Upper lobe of right lung (tissue), 1 donor: ENCODE results near the gene ZNF646. TPM values are rescaled to one million over a fixed set of nuclear protein-coding genes. Genes with fewer than 3 reads are reported as not detected.

Experiments
- ATAC-seq: fragments of 200-7000 bp; cut with Tn5 transposase; one replicate; pipeline ENCODE4 v1.9.1; 2020; ENCODE audit warnings: mild to moderate bottlenecking, moderate library complexity
- DNase-seq: peaks from one replicate; pipeline ENCODE4 v3.0.0-alpha.2; 2020
- H3K27ac ChIP-seq: fragments of 200-600 bp; one replicate; pipeline ENCODE4 v1.8.0; 2022
- H3K27me3 ChIP-seq: fragments of 200-600 bp; one replicate; pipeline ENCODE4 v1.8.0; 2022; ENCODE audit warnings: mild to moderate bottlenecking
- H3K36me3 ChIP-seq: fragments of 200-600 bp; one replicate; pipeline ENCODE4 v1.8.0; 2022
- H3K4me1 ChIP-seq: fragments of 200-600 bp; one replicate; pipeline ENCODE4 v1.8.0; 2022
- H3K4me3 ChIP-seq: fragments of 200-600 bp; one replicate; pipeline ENCODE4 v1.8.0; 2022; ENCODE audit warnings: mild to moderate bottlenecking
- H3K9me3 ChIP-seq: fragments of 200-600 bp; one replicate; pipeline ENCODE4 v1.8.0; 2022
- intact Hi-C: fragments of 100-400 bp; cut with DNase I; formaldehyde crosslinking; loops from one replicate; pipeline ENCODE4 v1.11.0; 2022
- long read RNA-seq: library from polyadenylated mRNA; unstranded; transcript quantifications from one replicate; pipeline ENCODE4 v2.0.0, GENCODE V29; 2021
- total RNA-seq: library from RNA; stranded (reverse); fragmentation: NEBNext Ultra II Directional; extraction: Animal tissue kit (Norgen Biotek cat#: 25700); gene quantifications from one replicate; pipeline ENCODE4 v1.2.1, GENCODE V29; 2021
- TF ChIP-seq, protein P1 (sequence below): fragments of 200-600 bp; IDR thresholded peaks from one replicate; pipeline ENCODE4 v1.8.0; 2022; ENCODE audit warnings: antibody characterized with exemption
- donor health status: DM: no; HTN: yes; CAD: no; lungs with severe emphysema.

Gene ZNF646, protein sequence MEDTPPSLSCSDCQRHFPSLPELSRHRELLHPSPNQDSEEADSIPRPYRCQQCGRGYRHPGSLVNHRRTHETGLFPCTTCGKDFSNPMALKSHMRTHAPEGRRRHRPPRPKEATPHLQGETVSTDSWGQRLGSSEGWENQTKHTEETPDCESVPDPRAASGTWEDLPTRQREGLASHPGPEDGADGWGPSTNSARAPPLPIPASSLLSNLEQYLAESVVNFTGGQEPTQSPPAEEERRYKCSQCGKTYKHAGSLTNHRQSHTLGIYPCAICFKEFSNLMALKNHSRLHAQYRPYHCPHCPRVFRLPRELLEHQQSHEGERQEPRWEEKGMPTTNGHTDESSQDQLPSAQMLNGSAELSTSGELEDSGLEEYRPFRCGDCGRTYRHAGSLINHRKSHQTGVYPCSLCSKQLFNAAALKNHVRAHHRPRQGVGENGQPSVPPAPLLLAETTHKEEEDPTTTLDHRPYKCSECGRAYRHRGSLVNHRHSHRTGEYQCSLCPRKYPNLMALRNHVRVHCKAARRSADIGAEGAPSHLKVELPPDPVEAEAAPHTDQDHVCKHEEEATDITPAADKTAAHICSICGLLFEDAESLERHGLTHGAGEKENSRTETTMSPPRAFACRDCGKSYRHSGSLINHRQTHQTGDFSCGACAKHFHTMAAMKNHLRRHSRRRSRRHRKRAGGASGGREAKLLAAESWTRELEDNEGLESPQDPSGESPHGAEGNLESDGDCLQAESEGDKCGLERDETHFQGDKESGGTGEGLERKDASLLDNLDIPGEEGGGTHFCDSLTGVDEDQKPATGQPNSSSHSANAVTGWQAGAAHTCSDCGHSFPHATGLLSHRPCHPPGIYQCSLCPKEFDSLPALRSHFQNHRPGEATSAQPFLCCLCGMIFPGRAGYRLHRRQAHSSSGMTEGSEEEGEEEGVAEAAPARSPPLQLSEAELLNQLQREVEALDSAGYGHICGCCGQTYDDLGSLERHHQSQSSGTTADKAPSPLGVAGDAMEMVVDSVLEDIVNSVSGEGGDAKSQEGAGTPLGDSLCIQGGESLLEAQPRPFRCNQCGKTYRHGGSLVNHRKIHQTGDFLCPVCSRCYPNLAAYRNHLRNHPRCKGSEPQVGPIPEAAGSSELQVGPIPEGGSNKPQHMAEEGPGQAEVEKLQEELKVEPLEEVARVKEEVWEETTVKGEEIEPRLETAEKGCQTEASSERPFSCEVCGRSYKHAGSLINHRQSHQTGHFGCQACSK (N-terminal part only)
- 20.6 TPM for total RNA-seq
- long read RNA-seq, full-length matches to known transcripts, result 6 of 20 reads
- long read RNA-seq, partial matches to known transcripts, result 11 of 20 reads
- long read RNA-seq, other reads (novel, unspliced or antisense), result 3 of 20 reads

DNA sequence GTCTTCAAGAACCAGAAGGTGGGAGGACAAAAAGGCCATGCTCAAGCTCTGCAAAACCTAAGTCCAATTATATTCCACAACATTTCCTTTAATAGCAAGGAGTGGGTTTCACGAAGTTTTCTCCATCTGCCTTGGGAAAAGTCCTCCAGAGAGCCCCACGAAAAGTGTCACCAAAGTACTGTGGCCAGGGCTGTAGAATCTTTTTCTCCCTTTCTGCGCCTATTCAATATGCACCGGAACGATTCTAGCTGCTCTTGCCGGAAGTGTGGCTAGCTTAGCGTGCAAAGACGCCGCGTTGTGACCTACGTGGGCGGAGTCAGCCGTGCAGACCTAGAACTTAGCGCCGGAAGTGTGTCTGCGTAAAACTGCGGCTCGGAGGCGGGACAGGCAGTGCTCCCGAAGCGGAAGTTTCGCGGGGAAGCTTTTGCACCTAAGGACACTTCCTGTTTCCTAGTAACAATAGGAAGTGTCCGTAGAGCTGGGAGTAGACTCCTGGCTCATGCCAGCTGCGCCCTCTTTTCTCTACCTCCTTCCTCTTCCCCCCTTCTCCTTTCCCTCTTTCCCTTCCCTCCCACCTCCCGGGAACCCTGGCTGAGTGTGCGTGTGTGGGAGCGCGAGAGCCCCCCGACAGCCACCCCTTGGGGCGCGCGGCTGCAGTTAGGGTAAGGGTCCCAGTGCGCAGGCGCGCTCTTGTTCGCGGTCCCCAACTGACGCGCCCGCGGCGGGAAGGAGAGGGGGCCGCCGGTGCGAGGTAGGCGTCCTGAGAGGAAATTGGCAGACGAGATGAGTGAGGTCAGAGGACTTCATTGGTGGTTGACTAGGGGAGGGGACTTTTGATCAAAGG is at the start of gene ZNF646, which contains the start of gene ZNF668:
ZNF646 (plus strand) TSS at position 453 of the 844 bp plus-strand sequence. CDS start 1,903 bp downstream, outside the sequence.
ZNF668 (minus strand) TSS at position 271 of the 844 bp plus-strand sequence. CDS start 9,781 bp downstream, outside the sequence.
- TF ChIP-seq, protein P1, sequence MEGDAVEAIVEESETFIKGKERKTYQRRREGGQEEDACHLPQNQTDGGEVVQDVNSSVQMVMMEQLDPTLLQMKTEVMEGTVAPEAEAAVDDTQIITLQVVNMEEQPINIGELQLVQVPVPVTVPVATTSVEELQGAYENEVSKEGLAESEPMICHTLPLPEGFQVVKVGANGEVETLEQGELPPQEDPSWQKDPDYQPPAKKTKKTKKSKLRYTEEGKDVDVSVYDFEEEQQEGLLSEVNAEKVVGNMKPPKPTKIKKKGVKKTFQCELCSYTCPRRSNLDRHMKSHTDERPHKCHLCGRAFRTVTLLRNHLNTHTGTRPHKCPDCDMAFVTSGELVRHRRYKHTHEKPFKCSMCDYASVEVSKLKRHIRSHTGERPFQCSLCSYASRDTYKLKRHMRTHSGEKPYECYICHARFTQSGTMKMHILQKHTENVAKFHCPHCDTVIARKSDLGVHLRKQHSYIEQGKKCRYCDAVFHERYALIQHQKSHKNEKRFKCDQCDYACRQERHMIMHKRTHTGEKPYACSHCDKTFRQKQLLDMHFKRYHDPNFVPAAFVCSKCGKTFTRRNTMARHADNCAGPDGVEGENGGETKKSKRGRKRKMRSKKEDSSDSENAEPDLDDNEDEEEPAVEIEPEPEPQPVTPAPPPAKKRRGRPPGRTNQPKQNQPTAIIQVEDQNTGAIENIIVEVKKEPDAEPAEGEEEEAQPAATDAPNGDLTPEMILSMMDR, result no peak
- H3K4me3 ChIP-seq, result peak within 1 kb of the TSS; percentile 87
- no peaks in the 10 kb centered on the region for H3K9me3 ChIP-seq
- ATAC-seq, result peak; percentile 94
- H3K4me1 ChIP-seq, result peaks cover 22% of the 10 kb centered on the region
- peak; percentile 99 for DNase-seq
- peaks cover 30% of the 10 kb centered on the region for H3K36me3 ChIP-seq
- peak within 1 kb of the TSS; percentile 93 for H3K27ac ChIP-seq
- intact Hi-C loops, result no loop called here
- H3K27me3 ChIP-seq, result no peaks in the 10 kb centered on the region

DNA sequence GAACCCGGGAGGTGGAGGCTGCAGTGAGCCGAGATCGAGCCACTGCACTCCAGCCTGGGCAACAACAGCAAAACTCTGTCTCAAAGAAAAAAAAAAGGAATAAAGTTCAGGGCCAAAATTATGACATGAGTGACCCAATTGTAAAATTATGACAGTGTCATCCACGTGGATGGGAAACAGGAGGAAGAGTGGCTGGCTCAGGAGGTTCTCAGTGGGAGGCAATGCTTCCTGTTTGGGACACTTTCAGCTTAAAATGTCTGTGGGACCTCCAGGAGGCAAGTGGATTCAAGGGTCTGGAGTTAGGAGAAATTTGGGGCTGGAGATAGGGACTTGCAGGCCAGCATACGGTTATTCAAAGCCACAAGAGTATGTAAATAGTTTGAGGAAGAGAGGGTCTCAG is 48.9 kb upstream of the ZNF646 start:
- intact Hi-C loops, result no loop called here
- H3K27ac ChIP-seq, result peak overlapping the region; percentile 42
- TF ChIP-seq, protein P1, result no peak

DNA sequence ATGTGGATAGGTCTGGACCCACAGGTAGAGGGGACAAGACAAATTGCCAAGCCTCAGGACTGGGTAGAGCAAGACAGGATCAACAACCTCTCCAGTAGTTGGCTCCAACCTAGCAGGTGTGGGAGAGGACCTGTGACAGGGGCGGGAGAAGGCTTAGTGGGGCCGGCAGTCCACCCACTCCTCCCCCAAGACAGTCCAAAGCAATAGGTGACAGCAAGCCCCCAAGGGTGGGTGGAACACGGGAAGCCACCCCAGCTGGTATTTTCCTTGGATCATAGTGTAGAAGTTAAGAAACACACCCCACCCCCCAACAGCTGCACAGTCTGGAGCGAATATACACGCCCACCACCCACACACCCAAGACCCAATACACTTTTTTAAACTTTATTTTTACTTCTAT is 45.0 kb upstream of the ZNF646 start:
- Histone ChIP-seq H3K4me3 (no peak overlapping the region), H3K27me3 (no peaks in the 10 kb centered on the region), H3K27ac (no peak overlapping the region), H3K4me1 (peaks cover under 1% of the 10 kb centered on the region), H3K9me3 (no peaks in the 10 kb centered on the region), H3K36me3 (no peaks in the 10 kb centered on the region)
- ATAC-seq (no peak), DNase-seq (no peak)
- TF ChIP-seq, protein P1, result no peak
- intact Hi-C loops, result no loop called here

More for the DNA sequence above, 48.9 kb upstream of the ZNF646 start:
- no peak for DNase-seq
- ATAC-seq, result peak; percentile 84
- H3K4me3 ChIP-seq, result no peak overlapping the region
- no peaks in the 10 kb centered on the region for H3K36me3 ChIP-seq
- no peaks in the 10 kb centered on the region for H3K9me3 ChIP-seq
- no peaks in the 10 kb centered on the region for H3K27me3 ChIP-seq
- H3K4me1 ChIP-seq, result no peaks in the 10 kb centered on the region

DNA sequence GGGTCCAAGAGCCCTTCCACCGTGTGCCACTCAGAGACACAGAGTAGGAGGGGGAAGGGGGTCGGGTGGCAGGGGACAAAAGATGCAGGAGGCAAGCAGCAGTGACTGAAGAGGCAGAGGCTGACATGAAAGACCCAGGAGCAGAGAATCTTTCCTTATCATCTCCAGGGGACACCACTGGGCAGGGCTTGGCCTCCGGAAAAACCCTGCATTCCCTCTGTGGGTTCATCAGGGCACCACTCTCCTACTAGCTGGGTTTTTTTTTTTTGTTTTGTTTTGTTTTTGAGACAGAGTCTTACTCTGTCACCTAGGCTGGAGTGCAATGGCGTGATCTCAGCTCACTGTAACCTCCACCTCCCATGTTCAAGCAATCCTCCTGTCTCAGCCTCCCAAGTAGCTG is 42.9 kb upstream of the ZNF646 start:
- Histone ChIP-seq H3K4me3 (no peak overlapping the region), H3K27me3 (no peaks in the 10 kb centered on the region), H3K9me3 (no peaks in the 10 kb centered on the region), H3K36me3 (peaks cover 17% of the 10 kb centered on the region), H3K27ac (no peak overlapping the region), H3K4me1 (peaks cover 7% of the 10 kb centered on the region)
- DNase-seq (no peak), ATAC-seq (no peak)
- TF ChIP-seq, protein P1, result no peak
- intact Hi-C loops, result no loop called here
